WTC11 (cell line): ENCODE results near the gene SLC1A4. TPM values are rescaled to one million over a fixed set of nuclear protein-coding genes. Genes with fewer than 3 reads are reported as not detected.

Experiments used
- ATAC-seq: fragments of 200-7000 bp; cut with Tn5 transposase; 2 replicates; pipeline ENCODE4 v1.10.0; 2021; ENCODE audit warnings: mild to moderate bottlenecking, moderate library complexity
- CTCF ChIA-PET: fragments of 300-600 bp; sonication (Branson Sonifier 250); formaldehyde crosslinking; loops from one replicate; lab custom pipeline; 2021; ENCODE audit warnings: antibody characterized with exemption; lab: Charles Lee
- POLR2A ChIA-PET: fragments of 350-600 bp; sonication (Branson Sonifier 250); formaldehyde crosslinking; loops from one replicate; lab custom pipeline; 2021; ENCODE audit warnings: antibody characterized with exemption; lab: Charles Lee
- DNase-seq: peaks from one replicate; pipeline ENCODE4 v3.0.0; 2021; ENCODE audit warnings: low spot score
- H3K27ac Mint-ChIP-seq: 2 replicates; pipeline ENCODE4 v1.8.0; 2021; ENCODE audit warnings: mixed read lengths
- H3K27me3 Mint-ChIP-seq: 2 replicates; pipeline ENCODE4 v1.8.0; 2021; ENCODE audit warnings: low read depth, mild to moderate bottlenecking, moderate library complexity, mixed read lengths
- H3K36me3 Mint-ChIP-seq: 2 replicates; pipeline ENCODE4 v1.8.0; 2021; ENCODE audit warnings: mixed read lengths
- H3K4me1 Mint-ChIP-seq: 2 replicates; pipeline ENCODE4 v1.8.0; 2022; ENCODE audit warnings: mixed read lengths
- H3K4me3 Mint-ChIP-seq: 2 replicates; pipeline ENCODE4 v1.8.0; 2021; ENCODE audit warnings: mild to moderate bottlenecking, moderate library complexity, mixed read lengths
- H3K9me3 Mint-ChIP-seq: 2 replicates; pipeline ENCODE4 v1.8.0; 2021; ENCODE audit warnings: mixed read lengths
- GABPB1 ChIP-seq: sonication (generic); formaldehyde crosslinking; IDR thresholded peaks from 2 replicates; pipeline ENCODE4 v1.8.1; 2023; ENCODE audit warnings: mild to moderate bottlenecking, missing genetic modification reagents
- KAT7 ChIP-seq: sonication (generic); formaldehyde crosslinking; IDR thresholded peaks from 2 replicates; pipeline ENCODE4 v1.8.1; 2023; ENCODE audit warnings: missing genetic modification reagents, mild to moderate bottlenecking, borderline replicate concordance
- NR2C2 ChIP-seq: sonication (generic); formaldehyde crosslinking; IDR thresholded peaks from 2 replicates; pipeline ENCODE4 v1.8.0; 2022; ENCODE audit warnings: mild to moderate bottlenecking, missing genetic modification reagents
- OVOL2 ChIP-seq: fragments of 250-450 bp; sonication (Bioruptor Pico); IDR thresholded peaks from 2 replicates; pipeline ENCODE4 v1.9.0; 2021; ENCODE audit warnings: mild to moderate bottlenecking, borderline replicate concordance
- SMAD4 ChIP-seq: sonication (generic); formaldehyde crosslinking; IDR thresholded peaks from 2 replicates; pipeline ENCODE4 v1.8.0; 2022; ENCODE audit warnings: mild to moderate bottlenecking, missing genetic modification reagents
- SOX15 ChIP-seq: fragments of 250-450 bp; sonication (Bioruptor Pico); IDR thresholded peaks from 2 replicates; pipeline ENCODE4 v1.9.0; 2021; ENCODE audit warnings: mild to moderate bottlenecking
- ZNF121 ChIP-seq: sonication (generic); formaldehyde crosslinking; IDR thresholded peaks from 2 replicates; pipeline ENCODE4 v1.8.0; 2023; ENCODE audit warnings: missing genetic modification reagents
- ZNF232 ChIP-seq: sonication (generic); formaldehyde crosslinking; IDR thresholded peaks from 2 replicates; pipeline ENCODE4 v1.8.0; 2022; ENCODE audit warnings: mild to moderate bottlenecking, missing genetic modification reagents
- ZNF423 ChIP-seq: fragments of 250-450 bp; sonication (Bioruptor Pico); IDR thresholded peaks from 2 replicates; pipeline ENCODE4 v2.1.2; 2022; ENCODE audit warnings: mild to moderate bottlenecking, moderate library complexity
- ZNF671 ChIP-seq: fragments of 250-450 bp; sonication (Bioruptor Pico); IDR thresholded peaks from 2 replicates; pipeline ENCODE4 v1.8.0; 2021; ENCODE audit warnings: mild to moderate bottlenecking
- total RNA-seq: library from RNA; stranded (reverse); gene quantifications from 3 replicates; pipeline ENCODE4 v1.2.3, GENCODE V29; 2021
- TF ChIP-seq, protein P1 (sequence below): sonication (generic); formaldehyde crosslinking; IDR thresholded peaks from 2 replicates; pipeline ENCODE4 v1.8.1; 2023; ENCODE audit warnings: mild to moderate bottlenecking, missing genetic modification reagents, borderline replicate concordance
- TF ChIP-seq, protein P2 (sequence below): sonication (generic); formaldehyde crosslinking; IDR thresholded peaks from 2 replicates; pipeline ENCODE4 v1.8.1; 2023; ENCODE audit warnings: mild to moderate bottlenecking, missing genetic modification reagents
- TF ChIP-seq, protein P3 (sequence below): sonication (generic); formaldehyde crosslinking; IDR thresholded peaks from 2 replicates; pipeline ENCODE4 v1.8.1; 2022; ENCODE audit warnings: missing genetic modification reagents, borderline replicate concordance
- TF ChIP-seq, protein P4 (sequence below): sonication (generic); formaldehyde crosslinking; IDR thresholded peaks from 2 replicates; pipeline ENCODE4 v1.8.1; 2023; ENCODE audit warnings: mild to moderate bottlenecking, missing genetic modification reagents

Gene SLC1A4
- total RNA-seq, 1 experiment from 2014 or later = 1.6 TPM

DNA sequence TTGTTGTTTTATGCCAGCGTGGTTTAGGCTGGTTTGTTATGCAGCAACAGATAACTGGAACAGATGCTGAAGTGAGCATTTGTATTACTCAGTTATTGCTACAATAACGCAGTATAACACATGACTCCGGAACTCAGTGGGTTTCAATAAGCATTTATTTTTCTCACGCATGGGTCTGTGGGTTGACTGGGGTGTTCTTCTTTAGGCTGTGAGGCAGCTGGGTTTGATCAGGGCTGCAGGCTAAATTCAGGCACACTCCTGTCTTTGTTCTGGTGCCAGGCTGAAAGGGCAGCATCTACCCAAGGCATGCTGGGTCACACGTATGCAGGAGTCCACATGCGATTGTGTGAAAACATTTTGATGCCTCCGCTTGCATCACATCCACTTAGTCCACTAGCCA lies 3.8 kb upstream of the SLC1A4 start (continued):
- TF ChIP-seq NR2C2 (no peak), OVOL2 (no peak), KAT7 (CRISPR knock-in tag) (no peak), ZNF232 (CRISPR knock-in tag) (no peak), GABPB1 (CRISPR knock-in tag) (no peak)

DNA sequence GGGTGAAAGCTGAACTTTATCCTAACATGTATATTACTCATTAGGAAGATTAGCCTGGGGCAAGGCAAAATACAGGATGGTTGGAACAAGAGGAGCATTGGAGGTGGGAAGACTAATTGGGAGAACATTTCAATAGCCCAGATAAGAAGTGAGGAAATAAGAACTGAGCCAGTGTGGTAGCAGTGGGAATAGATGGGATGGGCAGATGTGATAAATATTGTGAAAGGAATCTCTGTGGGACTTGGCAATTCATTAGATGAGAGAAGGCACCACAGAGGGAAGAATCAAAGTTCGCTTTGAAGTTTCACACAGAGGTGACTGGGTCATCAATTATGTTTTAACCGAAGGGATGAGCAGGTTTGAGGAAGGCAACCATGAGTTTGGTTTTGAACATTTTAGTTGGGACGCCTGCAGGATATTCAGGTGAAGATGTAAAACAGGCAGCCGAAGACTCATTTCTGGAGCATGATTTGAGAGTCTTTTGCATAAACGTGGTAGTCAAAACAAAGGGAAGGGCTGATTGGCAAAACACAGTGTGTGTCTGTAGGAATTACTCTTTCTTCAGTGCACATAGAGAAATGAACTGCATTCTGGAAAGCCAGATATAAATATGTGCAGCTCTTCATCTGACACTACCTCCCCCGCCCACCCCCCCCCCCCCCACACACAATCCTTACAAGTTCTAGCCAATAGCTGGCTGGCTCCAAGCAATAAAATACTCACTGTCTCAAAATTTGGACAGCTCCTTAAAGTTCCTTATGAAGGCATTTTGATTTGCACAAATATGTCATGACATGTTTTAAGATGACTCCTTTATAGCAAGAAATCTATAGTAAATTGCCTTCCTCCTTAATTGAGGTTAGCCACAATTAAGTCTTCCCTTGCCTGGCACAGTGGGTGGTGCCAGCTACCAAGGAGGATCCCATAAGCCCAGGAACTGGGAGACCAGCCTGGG lies 1.9 kb upstream of the SLC1A4 start:
- ChIA-PET CTCF (interaction anchor here (0.9 to 1.2 kb wide), 2 partner anchors 44 to 69 kb away, joined by 4 to 8 read pairs; no protein-coding TSS in a partner anchor), POLR2A (no interaction called here)
- no peak for ATAC-seq
- no peak for TF ChIP-seq SMAD4 (CRISPR knock-in tag)
- peak; percentile 44; the same call in 1 of the 2 replicates for TF ChIP-seq ZNF121 (CRISPR knock-in tag)
- no peak for TF ChIP-seq ZNF423
- Mint-ChIP-seq H3K4me1 (peaks cover 19% of the 10 kb centered on the region), H3K4me3 (peak overlapping the region; percentile 67), H3K27me3 (peaks cover 54% of the 10 kb centered on the region), H3K36me3 (no peaks in the 10 kb centered on the region), H3K9me3 (no peaks in the 10 kb centered on the region), H3K27ac (no peak overlapping the region)
- DNase-seq = no peak

DNA sequence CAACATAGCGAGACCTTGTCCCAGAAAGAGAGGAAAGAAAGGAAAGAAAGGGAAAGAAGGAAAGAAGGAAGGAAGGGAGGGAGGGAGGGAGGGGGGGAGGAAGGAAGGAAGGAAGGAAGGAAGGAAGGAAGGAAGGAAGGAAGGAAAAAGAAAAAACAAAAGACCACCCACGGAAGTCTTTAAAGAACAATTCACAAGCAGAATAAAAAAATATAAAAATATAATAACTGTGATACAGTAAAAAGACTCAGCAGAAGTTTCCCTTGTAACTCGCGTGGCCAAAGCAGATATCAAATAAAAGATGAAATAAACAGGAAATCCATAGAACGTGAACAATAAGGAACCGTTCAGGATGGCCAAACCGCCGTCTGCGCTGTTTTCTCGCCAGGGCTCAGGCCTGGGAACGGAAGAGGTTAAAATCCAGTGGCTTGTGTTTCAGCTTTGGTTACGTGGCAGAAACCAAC lies 1.2 kb upstream of the SLC1A4 start:
- H3K27ac Mint-ChIP-seq = peak overlapping the region; percentile 59; the same call in 1 of the 2 replicates
- CTCF ChIA-PET = interaction anchor here (0.6 to 1.4 kb wide), 7 partner anchors 20 to 199 kb away, joined by 3 to 8 read pairs (median 5); no protein-coding TSS in a partner anchor
- H3K9me3 Mint-ChIP-seq = no peaks in the 10 kb centered on the region

DNA sequence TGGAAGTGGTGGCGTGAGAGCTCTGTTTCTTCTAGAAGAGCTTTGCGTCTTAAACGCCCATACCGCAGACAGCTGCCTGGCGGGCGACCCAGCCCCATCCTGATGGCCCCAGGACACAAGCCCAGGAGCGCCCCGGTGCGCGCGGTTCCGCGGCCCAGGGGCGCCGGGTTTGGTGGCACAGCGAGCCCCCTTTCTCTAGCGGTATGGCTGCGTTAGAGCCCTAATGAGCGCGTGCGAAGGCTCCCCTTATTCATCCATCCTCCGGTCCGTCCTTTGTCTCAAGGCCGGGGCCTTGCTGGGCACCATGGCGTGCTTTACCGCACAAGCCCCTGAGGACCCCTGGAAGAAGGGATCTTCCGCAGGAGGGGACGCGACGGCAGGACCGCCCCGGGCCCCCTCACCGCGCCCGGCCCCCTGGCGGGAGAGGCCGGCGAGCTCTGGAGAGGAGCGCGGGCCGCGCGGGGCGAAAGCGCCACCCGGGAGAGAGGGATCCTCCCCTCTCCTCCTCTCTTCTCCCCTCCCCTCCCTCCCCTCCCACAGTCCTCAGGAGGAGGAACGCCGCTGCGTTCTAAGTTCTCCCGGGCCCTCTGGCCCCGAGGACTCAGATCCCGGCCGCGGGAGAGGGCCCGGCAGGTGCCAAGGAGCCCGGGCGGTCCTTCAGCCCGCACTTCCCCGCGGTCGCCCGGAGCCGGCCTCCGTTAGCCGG lies 626 bp upstream of the SLC1A4 start:
- ChIA-PET POLR2A (no interaction called here), CTCF (interaction anchor here (0.5 to 1.4 kb wide), 9 partner anchors 20 to 198 kb away, joined by 3 to 8 read pairs (median 4); no protein-coding TSS in a partner anchor)
- peaks cover 19% of the 10 kb centered on the region for H3K4me1 Mint-ChIP-seq
- H3K27me3 Mint-ChIP-seq = peaks cover 63% of the 10 kb centered on the region
- H3K27ac Mint-ChIP-seq = peak overlapping the region; percentile 59; the same call in 1 of the 2 replicates
- peak; percentile 43 for DNase-seq
- H3K9me3 Mint-ChIP-seq = no peaks in the 10 kb centered on the region
- H3K36me3 Mint-ChIP-seq = no peaks in the 10 kb centered on the region
- peak; percentile 50 for ATAC-seq
- peak overlapping the region; percentile 67 for H3K4me3 Mint-ChIP-seq
- TF ChIP-seq SOX15 (CRISPR knock-in tag) (no peak), ZNF671 (CRISPR knock-in tag) (no peak)
- TF ChIP-seq, protein P1, sequence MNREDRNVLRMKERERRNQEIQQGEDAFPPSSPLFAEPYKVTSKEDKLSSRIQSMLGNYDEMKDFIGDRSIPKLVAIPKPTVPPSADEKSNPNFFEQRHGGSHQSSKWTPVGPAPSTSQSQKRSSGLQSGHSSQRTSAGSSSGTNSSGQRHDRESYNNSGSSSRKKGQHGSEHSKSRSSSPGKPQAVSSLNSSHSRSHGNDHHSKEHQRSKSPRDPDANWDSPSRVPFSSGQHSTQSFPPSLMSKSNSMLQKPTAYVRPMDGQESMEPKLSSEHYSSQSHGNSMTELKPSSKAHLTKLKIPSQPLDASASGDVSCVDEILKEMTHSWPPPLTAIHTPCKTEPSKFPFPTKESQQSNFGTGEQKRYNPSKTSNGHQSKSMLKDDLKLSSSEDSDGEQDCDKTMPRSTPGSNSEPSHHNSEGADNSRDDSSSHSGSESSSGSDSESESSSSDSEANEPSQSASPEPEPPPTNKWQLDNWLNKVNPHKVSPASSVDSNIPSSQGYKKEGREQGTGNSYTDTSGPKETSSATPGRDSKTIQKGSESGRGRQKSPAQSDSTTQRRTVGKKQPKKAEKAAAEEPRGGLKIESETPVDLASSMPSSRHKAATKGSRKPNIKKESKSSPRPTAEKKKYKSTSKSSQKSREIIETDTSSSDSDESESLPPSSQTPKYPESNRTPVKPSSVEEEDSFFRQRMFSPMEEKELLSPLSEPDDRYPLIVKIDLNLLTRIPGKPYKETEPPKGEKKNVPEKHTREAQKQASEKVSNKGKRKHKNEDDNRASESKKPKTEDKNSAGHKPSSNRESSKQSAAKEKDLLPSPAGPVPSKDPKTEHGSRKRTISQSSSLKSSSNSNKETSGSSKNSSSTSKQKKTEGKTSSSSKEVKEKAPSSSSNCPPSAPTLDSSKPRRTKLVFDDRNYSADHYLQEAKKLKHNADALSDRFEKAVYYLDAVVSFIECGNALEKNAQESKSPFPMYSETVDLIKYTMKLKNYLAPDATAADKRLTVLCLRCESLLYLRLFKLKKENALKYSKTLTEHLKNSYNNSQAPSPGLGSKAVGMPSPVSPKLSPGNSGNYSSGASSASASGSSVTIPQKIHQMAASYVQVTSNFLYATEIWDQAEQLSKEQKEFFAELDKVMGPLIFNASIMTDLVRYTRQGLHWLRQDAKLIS (CRISPR knock-in tag) = no peak
- TF ChIP-seq, protein P2, sequence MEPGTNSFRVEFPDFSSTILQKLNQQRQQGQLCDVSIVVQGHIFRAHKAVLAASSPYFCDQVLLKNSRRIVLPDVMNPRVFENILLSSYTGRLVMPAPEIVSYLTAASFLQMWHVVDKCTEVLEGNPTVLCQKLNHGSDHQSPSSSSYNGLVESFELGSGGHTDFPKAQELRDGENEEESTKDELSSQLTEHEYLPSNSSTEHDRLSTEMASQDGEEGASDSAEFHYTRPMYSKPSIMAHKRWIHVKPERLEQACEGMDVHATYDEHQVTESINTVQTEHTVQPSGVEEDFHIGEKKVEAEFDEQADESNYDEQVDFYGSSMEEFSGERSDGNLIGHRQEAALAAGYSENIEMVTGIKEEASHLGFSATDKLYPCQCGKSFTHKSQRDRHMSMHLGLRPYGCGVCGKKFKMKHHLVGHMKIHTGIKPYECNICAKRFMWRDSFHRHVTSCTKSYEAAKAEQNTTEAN = no peak

More for the DNA sequence above, 1.2 kb upstream of the SLC1A4 start:
- POLR2A ChIA-PET = no interaction called here
- TF ChIP-seq, protein P3, sequence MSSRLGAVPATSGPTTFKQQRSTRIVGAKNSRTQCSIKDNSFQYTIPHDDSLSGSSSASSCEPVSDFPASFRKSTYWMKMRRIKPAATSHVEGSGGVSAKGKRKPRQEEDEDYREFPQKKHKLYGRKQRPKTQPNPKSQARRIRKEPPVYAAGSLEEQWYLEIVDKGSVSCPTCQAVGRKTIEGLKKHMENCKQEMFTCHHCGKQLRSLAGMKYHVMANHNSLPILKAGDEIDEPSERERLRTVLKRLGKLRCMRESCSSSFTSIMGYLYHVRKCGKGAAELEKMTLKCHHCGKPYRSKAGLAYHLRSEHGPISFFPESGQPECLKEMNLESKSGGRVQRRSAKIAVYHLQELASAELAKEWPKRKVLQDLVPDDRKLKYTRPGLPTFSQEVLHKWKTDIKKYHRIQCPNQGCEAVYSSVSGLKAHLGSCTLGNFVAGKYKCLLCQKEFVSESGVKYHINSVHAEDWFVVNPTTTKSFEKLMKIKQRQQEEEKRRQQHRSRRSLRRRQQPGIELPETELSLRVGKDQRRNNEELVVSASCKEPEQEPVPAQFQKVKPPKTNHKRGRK = peak; percentile 73; the same call in 1 of the 2 replicates
- TF ChIP-seq, protein P4, sequence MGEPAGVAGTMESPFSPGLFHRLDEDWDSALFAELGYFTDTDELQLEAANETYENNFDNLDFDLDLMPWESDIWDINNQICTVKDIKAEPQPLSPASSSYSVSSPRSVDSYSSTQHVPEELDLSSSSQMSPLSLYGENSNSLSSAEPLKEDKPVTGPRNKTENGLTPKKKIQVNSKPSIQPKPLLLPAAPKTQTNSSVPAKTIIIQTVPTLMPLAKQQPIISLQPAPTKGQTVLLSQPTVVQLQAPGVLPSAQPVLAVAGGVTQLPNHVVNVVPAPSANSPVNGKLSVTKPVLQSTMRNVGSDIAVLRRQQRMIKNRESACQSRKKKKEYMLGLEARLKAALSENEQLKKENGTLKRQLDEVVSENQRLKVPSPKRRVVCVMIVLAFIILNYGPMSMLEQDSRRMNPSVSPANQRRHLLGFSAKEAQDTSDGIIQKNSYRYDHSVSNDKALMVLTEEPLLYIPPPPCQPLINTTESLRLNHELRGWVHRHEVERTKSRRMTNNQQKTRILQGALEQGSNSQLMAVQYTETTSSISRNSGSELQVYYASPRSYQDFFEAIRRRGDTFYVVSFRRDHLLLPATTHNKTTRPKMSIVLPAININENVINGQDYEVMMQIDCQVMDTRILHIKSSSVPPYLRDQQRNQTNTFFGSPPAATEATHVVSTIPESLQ (CRISPR knock-in tag) = no peak
- Mint-ChIP-seq H3K27me3 (peaks cover 61% of the 10 kb centered on the region), H3K4me3 (peak overlapping the region; percentile 67), H3K4me1 (peaks cover 19% of the 10 kb centered on the region), H3K36me3 (no peaks in the 10 kb centered on the region)
- no peak; the same call in 1 of the 2 replicates for ATAC-seq
- no peak for DNase-seq
